IMR-90 (cell line): ENCODE results near the gene CD300LB. TPM values are rescaled to one million over a fixed set of nuclear protein-coding genes. Genes with fewer than 3 reads are reported as not detected.

Source experiments
- ATAC-seq: fragments of 200-7000 bp; cut with Tn5 transposase; 2 replicates; pipeline ENCODE4 v1.9.1; 2020; ENCODE audit warnings: low read depth, mild to moderate bottlenecking, moderate library complexity
- BruUV-seq: library from RNA; stranded (reverse); fragments of 400-500 nt; replicated peaks from 2 replicates; lab custom pipeline; 2021; lab: Mats Ljungman, UMichigan
- CTCF ChIA-PET: fragments of 300-600 bp; formaldehyde crosslinking; extraction: SDS; loops from one replicate; lab custom pipeline; 2021; ENCODE audit warnings: antibody characterized with exemption; lab: Yijun Ruan, JAX
- POLR2A ChIA-PET: fragments of 300-600 bp; sonication (Branson Sonifier 250); formaldehyde crosslinking; loops from one replicate; lab custom pipeline; 2022; ENCODE audit warnings: antibody characterized with exemption; ENCODE audit not compliant: unreplicated experiment; lab: Charles Lee
- DNase-seq: peaks from one replicate; pipeline ENCODE4 v3.0.0; 2013
- H2AFZ ChIP-seq: replicated peaks from 2 replicates; pipeline ENCODE3; 2013; ENCODE audit warnings: low read length, mild to moderate bottlenecking; ENCODE audit not compliant: poor library complexity
- H2AK5ac ChIP-seq: 2 replicates; pipeline ENCODE4 v1.6.1; 2013; ENCODE audit warnings: low read depth, low read length, inconsistent platforms
- H2AK9ac ChIP-seq: replicated peaks from 2 replicates; pipeline ENCODE3; 2013; ENCODE audit warnings: mild to moderate bottlenecking, low read depth, low read length, moderate library complexity; ENCODE audit not compliant: poor library complexity
- H2BK120ac ChIP-seq: 2 replicates; pipeline ENCODE4 v1.6.1; 2013; ENCODE audit warnings: low read depth, low read length, inconsistent platforms
- H2BK15ac ChIP-seq: 3 replicates; pipeline ENCODE4 v1.6.1; 2013; ENCODE audit warnings: low read depth, low read length, inconsistent platforms
- H2BK20ac ChIP-seq: 2 replicates; pipeline ENCODE4 v1.6.1; 2013; ENCODE audit warnings: low read depth, mild to moderate bottlenecking, inconsistent platforms, low read length, moderate library complexity
- H2BK5ac ChIP-seq: 2 replicates; pipeline ENCODE4 v1.6.1; 2013; ENCODE audit warnings: mild to moderate bottlenecking, low read depth, low read length, inconsistent platforms; ENCODE audit not compliant: poor library complexity, severe bottlenecking
- H3K14ac ChIP-seq: replicated peaks from 2 replicates; pipeline ENCODE4 v1.6.1; 2013; ENCODE audit warnings: low read depth, low read length, inconsistent platforms
- H3K18ac ChIP-seq: 2 replicates; pipeline ENCODE4 v1.6.1; 2013; ENCODE audit warnings: low read depth, low read length, control low read depth
- H3K23ac ChIP-seq: 2 replicates; pipeline ENCODE4 v1.6.1; 2013; ENCODE audit warnings: low read depth, low read length, inconsistent platforms
- H3K27ac ChIP-seq: 2 replicates; pipeline ENCODE4 v1.5.1; 2013; ENCODE audit warnings: mild to moderate bottlenecking, control low read depth, low read length; ENCODE audit not compliant: insufficient read depth
- H3K27me3 ChIP-seq: 2 replicates; pipeline ENCODE4 v1.6.1; 2013; ENCODE audit warnings: low read length; ENCODE audit not compliant: control insufficient read depth, insufficient read depth
- H3K36me3 ChIP-seq: 2 replicates; pipeline ENCODE4 v1.6.1; 2013; ENCODE audit warnings: low read length, mixed read lengths; ENCODE audit not compliant: control insufficient read depth, insufficient read depth
- H3K4ac ChIP-seq: 2 replicates; pipeline ENCODE4 v1.6.1; 2013; ENCODE audit warnings: low read depth, low read length, inconsistent platforms
- H3K4me1 ChIP-seq: 2 replicates; pipeline ENCODE4 v1.6.1; 2013; ENCODE audit warnings: low read length, mixed read lengths; ENCODE audit not compliant: control insufficient read depth, insufficient read depth
- H3K4me2 ChIP-seq: 2 replicates; pipeline ENCODE4 v1.6.1; 2013; ENCODE audit warnings: low read depth, mild to moderate bottlenecking, control low read depth, low read length, moderate library complexity
- H3K4me3 ChIP-seq: 2 replicates; pipeline ENCODE4 v1.5.1; 2013; ENCODE audit warnings: low read depth, mild to moderate bottlenecking, control low read depth, low read length, moderate library complexity; ENCODE audit not compliant: insufficient read depth
- H3K56ac ChIP-seq: 2 replicates; pipeline ENCODE4 v1.6.1; 2013; ENCODE audit warnings: low read length, inconsistent platforms; ENCODE audit not compliant: insufficient read depth; ENCODE audit errors: extremely low read depth
- H3K79me1 ChIP-seq, 2 experiments: 2 replicates each; pipeline ENCODE4 v1.6.1; 2013; ENCODE audit warnings: low read length in 2 of 2, inconsistent platforms in 1 of 2, low read depth in 1 of 2
- H3K9ac ChIP-seq: 2 replicates; pipeline ENCODE4 v1.6.1; 2013; ENCODE audit warnings: low read depth, low read length, control low read depth
- H3K9me1 ChIP-seq: 2 replicates; pipeline ENCODE4 v1.6.1; 2013; ENCODE audit warnings: low read length, inconsistent platforms; ENCODE audit not compliant: insufficient read depth
- H3K9me3 ChIP-seq: 2 replicates; pipeline ENCODE4 v1.6.1; 2013; ENCODE audit warnings: low read length; ENCODE audit not compliant: control insufficient read depth, insufficient read depth
- H4K20me1 ChIP-seq: 2 replicates; pipeline ENCODE4 v1.6.1; 2013; ENCODE audit warnings: low read length, inconsistent platforms; ENCODE audit not compliant: insufficient read depth
- H4K5ac ChIP-seq: 2 replicates; pipeline ENCODE4 v1.6.1; 2013; ENCODE audit warnings: mild to moderate bottlenecking, low read depth, low read length, control low read depth
- H4K8ac ChIP-seq, 2 experiments: 2 replicates each; pipeline ENCODE4 v1.6.1; 2013; ENCODE audit warnings: low read depth in 2 of 2, low read length in 2 of 2, control low read depth in 1 of 2, inconsistent platforms in 1 of 2
- H4K91ac ChIP-seq: 2 replicates; pipeline ENCODE4 v1.6.1; 2013; ENCODE audit warnings: low read depth, low read length, inconsistent platforms; ENCODE audit not compliant: insufficient read depth
- BHLHE40 ChIP-seq: fragments of 150-350 bp; IDR thresholded peaks from 2 replicates; pipeline ENCODE4 v1.6.1; 2016; ENCODE audit warnings: mild to moderate bottlenecking, low read depth, low read length
- CEBPB ChIP-seq: IDR thresholded peaks from 2 replicates; pipeline ENCODE4 v1.6.1; 2012; ENCODE audit warnings: low read depth, low read length, improper control_type of control experiment
- CHD1 ChIP-seq: IDR thresholded peaks from 2 replicates; pipeline ENCODE4 v1.6.1; 2012; ENCODE audit warnings: low read depth, low read length, improper control_type of control experiment
- CTCF ChIP-seq: conservative IDR thresholded peaks from 2 replicates; pipeline ENCODE4 v1.5.1; 2012; ENCODE audit warnings: mild to moderate bottlenecking, low read depth, low read length, improper control_type of control experiment
- MXI1 ChIP-seq: IDR thresholded peaks from 2 replicates; pipeline ENCODE4 v1.6.1; 2012; ENCODE audit warnings: low read depth, mild to moderate bottlenecking, low read length, moderate library complexity, borderline replicate concordance
- NFE2L2 ChIP-seq: fragments of 150-350 bp; IDR thresholded peaks from 2 replicates; pipeline ENCODE4 v1.6.1; 2016; ENCODE audit warnings: low read depth, mild to moderate bottlenecking, low read length
- RAD21 ChIP-seq: IDR thresholded peaks from 2 replicates; pipeline ENCODE4 v1.6.1; 2012; ENCODE audit warnings: low read length, improper control_type of control experiment
- RCOR1 ChIP-seq: IDR thresholded peaks from 2 replicates; pipeline ENCODE4 v1.6.1; 2012; ENCODE audit warnings: mild to moderate bottlenecking, low read length, improper control_type of control experiment; ENCODE audit not compliant: insufficient replicate concordance
- SMC3 ChIP-seq: fragments of 150-350 bp; IDR thresholded peaks from 2 replicates; pipeline ENCODE4 v1.6.1; 2016; ENCODE audit warnings: low read depth, mild to moderate bottlenecking, antibody characterized with exemption, low read length, moderate library complexity
- USF2 ChIP-seq: fragments of 150-350 bp; IDR thresholded peaks from 2 replicates; pipeline ENCODE4 v1.6.1; 2017; ENCODE audit warnings: mild to moderate bottlenecking, antibody characterized with exemption, low read length, low read depth
- WGBS, 2 experiments: methylation state at CpG; one replicate each; pipeline versions ENCODE4 v1.1.5 to v1.1.7; 2013; ENCODE audit warnings: missing lambda C conversion rate in 2 of 2; ENCODE audit not compliant: insufficient read length in 1 of 2; ENCODE audit errors: extremely low coverage in 2 of 2; 5-methylcytosine and 5-hydroxymethylcytosine counted together
- dilution Hi-C: fragments of 300-500 bp; cut with HindIII; formaldehyde crosslinking; loops from one replicate; pipeline ENCODE4 v1.14.3; 2018; ENCODE audit warnings: low sequenced_read_pairs; ENCODE audit not compliant: unreplicated experiment
- in situ Hi-C: fragments of 300-500 bp; cut with MboI; formaldehyde crosslinking; loops from 3 replicates; pipeline ENCODE4 v1.14.3; 2019; ENCODE audit warnings: low sequenced_read_pairs, inconsistent platforms, mixed read lengths
- intact Hi-C: fragments of 100-400 bp; cut with micrococcal nuclease; formaldehyde crosslinking; loops from 2 replicates; pipeline ENCODE4 v1.10.0; 2022
- polyA plus RNA-seq, 3 experiments: library from polyadenylated mRNA; depleted of rRNA; stranded (reverse); fragments of >200 nt; gene quantifications; 2 replicates each; pipeline ENCODE4 v1.2.3, GENCODE V29; 2012; ENCODE audit warnings: low replicate concordance in 1 of 3
- total RNA-seq: library from RNA; depleted of rRNA; stranded (reverse); fragments of >200 nt; gene quantifications from 2 replicates; pipeline ENCODE4 v1.2.3, GENCODE V29; 2012

The CD300LB gene
- total and polyA plus RNA-seq, 2 of the 4 experiments (the other 2 are of a cell fraction): not detected

GRCh38 chr17:74493331-74493833 lies 37.9 kb downstream of the CD300LB start:
- Histone ChIP-seq H3K18ac (no peak overlapping the region), H3K9me3 (no peaks in the 10 kb centered on the region), H3K4me3 (no peak overlapping the region), H3K9me1 (no peaks in the 10 kb centered on the region), H2BK15ac (no peak overlapping the region), H4K5ac (no peak overlapping the region), H3K79me1 (no peaks in the 10 kb centered on the region), H3K23ac (no peak overlapping the region), H3K56ac (no peak overlapping the region), H4K8ac (no peak overlapping the region), H4K91ac (no peak overlapping the region), H2BK20ac (no peak overlapping the region), H3K4me1 (no peaks in the 10 kb centered on the region), H3K4me2 (no peak overlapping the region), H2AFZ (no peak overlapping the region), H2AK9ac (no peak overlapping the region), H2BK120ac (no peak overlapping the region), H3K27me3 (no peaks in the 10 kb centered on the region), H3K36me3 (no peaks in the 10 kb centered on the region), H3K27ac (no peak overlapping the region), H2AK5ac (no peak overlapping the region), H3K4ac (no peak overlapping the region), H4K20me1 (no peaks in the 10 kb centered on the region), H2BK5ac (no peak overlapping the region), H3K14ac (no peak overlapping the region), H3K9ac (no peak overlapping the region)
- TF ChIP-seq CHD1: no peak
- TF ChIP-seq BHLHE40: no peak
- TF ChIP-seq MXI1: no peak
- TF ChIP-seq USF2: no peak
- peak; percentile 61 for TF ChIP-seq CTCF
- no peak for TF ChIP-seq RCOR1
- TF ChIP-seq RAD21: peak; percentile 60
- no peak for TF ChIP-seq NFE2L2
- TF ChIP-seq CEBPB: no peak
- peak; percentile 35 for TF ChIP-seq SMC3
- in situ Hi-C loops: no loop called here
- WGBS, 2 experiments: no CpG with 5 or more reads among the region's 11 CpGs
- BruUV-seq: no TSS peak
- POLR2A ChIA-PET: no interaction called here
- peak; percentile 45 for DNase-seq
- ATAC-seq: peak; percentile 90
- intact Hi-C loops: no loop called here
- CTCF ChIA-PET: no interaction called here
- dilution Hi-C loops: no loop called here
